MM.1S (cell line): ENCODE measurements around the gene NUSAP1.

Experiments used
- CTCF ChIP-seq: fragments of 300-600 bp; sonication (generic); IDR thresholded peaks from 2 replicates; pipeline ENCODE4 v1.5.1; 2016; ENCODE audit warnings: antibody characterized with exemption, low read length, mixed read lengths
- EZH2 ChIP-seq: fragments of 300-600 bp; sonication (generic); optimal IDR thresholded peaks from 2 replicates; pipeline ENCODE3; 2017; ENCODE audit warnings: low read depth, mild to moderate bottlenecking, antibody characterized with exemption, low read length, mixed read lengths

GRCh38 chr15:41334293-41335120 is 1.8 kb downstream of the NUSAP1 start:
- TF ChIP-seq CTCF (no peak), EZH2 (no peak)
